ENCODE data around the gene GHRL.

Gene GHRL

GRCh38 chr3:10284496-10284895 is 8.3 kb downstream of the GHRL start:
- TF ChIP-seq EZH2phosphoT487 (conservative IDR thresholded peaks at IDR 0.05; ENCODE audit: low read length): no peak
- Histone ChIP-seq H2AFZ (ENCODE audit: low read depth, low read length, severe bottlenecking) (no peak overlapping the region), H3K27me3 (ENCODE audit: low read length) (no peaks in the 10 kb centered on the region), H3F3A (ENCODE audit: insufficient read depth) (peaks cover 3% of the 10 kb centered on the region; the same call in 1 of the 2 replicates), H3K36me3 (ENCODE audit: low read length) (peaks cover 15% of the 10 kb centered on the region; the same call in 1 of the 2 replicates), H3K9ac (ENCODE audit: low read length) (no peak overlapping the region), H3K9me2 (replicated peaks; ENCODE audit: insufficient read depth, low read length) (no peaks in the 10 kb centered on the region), H3K9me3 (ENCODE audit: insufficient read depth, low read length) (no peaks in the 10 kb centered on the region), H4K20me1 (ENCODE audit: low read depth, low read length) (no peaks in the 10 kb centered on the region), H3K4me2 (ENCODE audit: low read depth, low read length, poor library complexity, severe bottlenecking) (no peak overlapping the region), H3K79me2 (ENCODE audit: insufficient read depth, low read length) (no peaks in the 10 kb centered on the region), H3K27ac (ENCODE audit: low read depth, low read length) (no peak overlapping the region), H3K4me3 (ENCODE audit: insufficient read depth, low read length, poor library complexity, severe bottlenecking) (no peak overlapping the region)

GRCh38 chr3:10283638-10284037 is 9.1 kb downstream of the GHRL start:
- H3K36me3 ChIP-seq (ENCODE audit: low read length): peaks cover 15% of the 10 kb centered on the region; the same call in 1 of the 2 replicates
- H4K20me1 ChIP-seq (ENCODE audit: low read depth, low read length): no peaks in the 10 kb centered on the region
- no peaks in the 10 kb centered on the region for H3K79me2 ChIP-seq (ENCODE audit: insufficient read depth, low read length)
- no peak overlapping the region for H3K4me2 ChIP-seq (ENCODE audit: low read depth, low read length, poor library complexity, severe bottlenecking)
- no peak overlapping the region for H2AFZ ChIP-seq (ENCODE audit: low read depth, low read length, severe bottlenecking)
- H3F3A ChIP-seq (ENCODE audit: insufficient read depth): peaks cover 3% of the 10 kb centered on the region; the same call in 1 of the 2 replicates
- TF ChIP-seq EZH2phosphoT487 (conservative IDR thresholded peaks at IDR 0.05; ENCODE audit: low read length): no peak
- no peak for TF ChIP-seq CTCF (IDR thresholded peaks at IDR 0.05; ENCODE audit: insufficient read depth, low read length, poor library complexity, severe bottlenecking)
- H3K9ac ChIP-seq (ENCODE audit: low read length): no peak overlapping the region
- no peaks in the 10 kb centered on the region for H3K9me3 ChIP-seq (ENCODE audit: insufficient read depth, low read length)
- no peak overlapping the region for H3K27ac ChIP-seq (ENCODE audit: low read depth, low read length)
- H3K4me3 ChIP-seq (ENCODE audit: insufficient read depth, low read length, poor library complexity, severe bottlenecking): no peak overlapping the region
- H3K27me3 ChIP-seq (ENCODE audit: low read length): no peaks in the 10 kb centered on the region
- no peaks in the 10 kb centered on the region for H3K9me2 ChIP-seq (replicated peaks; ENCODE audit: insufficient read depth, low read length)

DNA sequence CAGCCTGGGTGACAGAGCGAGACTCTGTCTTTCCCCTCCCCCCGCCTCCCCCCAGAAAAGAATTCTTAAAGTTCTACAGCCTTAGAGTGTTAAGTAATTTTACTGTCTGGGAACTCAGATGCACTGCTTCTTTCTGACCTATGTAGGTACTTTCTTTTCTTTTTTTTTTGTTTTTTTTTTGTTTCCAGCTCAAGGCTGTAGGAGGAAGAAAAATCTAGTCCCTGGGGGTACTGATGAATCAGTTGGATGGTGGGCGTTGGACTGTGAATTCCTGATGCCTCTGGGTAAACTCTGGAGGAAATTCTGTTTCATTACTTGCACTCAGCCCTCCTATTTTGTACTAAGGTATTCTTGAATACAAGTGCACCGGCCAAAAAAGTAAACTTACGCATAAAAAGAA is 10.8 kb downstream of the GHRL start:
- Histone ChIP-seq H3K9ac (ENCODE audit: low read length) (no peak overlapping the region), H3K4me2 (ENCODE audit: low read depth, low read length, poor library complexity, severe bottlenecking) (no peak overlapping the region), H3K36me3 (ENCODE audit: low read length) (peaks cover 12% of the 10 kb centered on the region; the same call in 1 of the 2 replicates), H3F3A (ENCODE audit: insufficient read depth) (peaks cover 3% of the 10 kb centered on the region; the same call in 1 of the 2 replicates), H4K20me1 (ENCODE audit: low read depth, low read length) (no peaks in the 10 kb centered on the region), H2AFZ (ENCODE audit: low read depth, low read length, severe bottlenecking) (no peak overlapping the region), H3K27ac (ENCODE audit: low read depth, low read length) (no peak overlapping the region), H3K4me3 (ENCODE audit: insufficient read depth, low read length, poor library complexity, severe bottlenecking) (no peak overlapping the region), H3K79me2 (ENCODE audit: insufficient read depth, low read length) (0 out of 2 replicates have a peak, but pooled peaks cover 4% of the 10 kb centered on the region), H3K27me3 (ENCODE audit: low read length) (no peaks in the 10 kb centered on the region), H3K9me3 (ENCODE audit: insufficient read depth, low read length) (no peaks in the 10 kb centered on the region), H3K9me2 (replicated peaks; ENCODE audit: insufficient read depth, low read length) (no peaks in the 10 kb centered on the region)
- TF ChIP-seq CTCF (IDR thresholded peaks at IDR 0.05; ENCODE audit: insufficient read depth, low read length, poor library complexity, severe bottlenecking) (no peak), EZH2phosphoT487 (conservative IDR thresholded peaks at IDR 0.05; ENCODE audit: low read length) (no peak)

DNA sequence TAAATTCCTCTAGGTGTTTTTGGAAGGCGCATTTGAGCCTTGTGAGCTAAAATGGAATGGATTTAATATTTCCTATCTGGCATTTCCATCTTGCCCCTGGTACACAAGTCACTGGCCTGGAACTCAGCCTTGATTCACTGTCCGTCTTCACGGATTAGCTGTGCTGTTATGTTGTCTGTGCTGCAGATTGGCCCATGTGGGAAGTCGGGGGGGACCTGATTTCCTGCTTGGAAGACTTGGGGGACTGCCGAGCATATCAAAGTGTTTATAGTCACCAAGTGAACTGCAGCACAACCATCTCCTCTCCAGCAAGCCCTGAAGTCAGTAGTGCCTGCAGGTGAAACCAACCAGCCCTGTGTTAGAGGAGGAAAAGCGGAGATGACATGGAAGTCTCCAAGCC is 12.2 kb downstream of the GHRL start:
- Histone ChIP-seq H3K27me3 (ENCODE audit: low read length) (no peaks in the 10 kb centered on the region), H3K4me3 (ENCODE audit: insufficient read depth, low read length, poor library complexity, severe bottlenecking) (no peak overlapping the region), H3K79me2 (ENCODE audit: insufficient read depth, low read length) (peaks cover 15% of the 10 kb centered on the region), H3K36me3 (ENCODE audit: low read length) (peaks cover 12% of the 10 kb centered on the region; the same call in 1 of the 2 replicates), H4K20me1 (ENCODE audit: low read depth, low read length) (no peaks in the 10 kb centered on the region; the same call in 1 of the 2 replicates), H3K9me3 (ENCODE audit: insufficient read depth, low read length) (no peaks in the 10 kb centered on the region), H3K9ac (ENCODE audit: low read length) (no peak overlapping the region), H3K9me2 (replicated peaks; ENCODE audit: insufficient read depth, low read length) (no peaks in the 10 kb centered on the region), H3K4me2 (ENCODE audit: low read depth, low read length, poor library complexity, severe bottlenecking) (no peak overlapping the region), H3K27ac (ENCODE audit: low read depth, low read length) (no peak overlapping the region), H3F3A (ENCODE audit: insufficient read depth) (peaks cover 3% of the 10 kb centered on the region; the same call in 1 of the 2 replicates), H2AFZ (ENCODE audit: low read depth, low read length, severe bottlenecking) (no peak overlapping the region)
- TF ChIP-seq CTCF (IDR thresholded peaks at IDR 0.05; ENCODE audit: insufficient read depth, low read length, poor library complexity, severe bottlenecking) (no peak), EZH2phosphoT487 (conservative IDR thresholded peaks at IDR 0.05; ENCODE audit: low read length) (no peak)
